Measurements from ENCODE around the gene FLCN.

DNA sequence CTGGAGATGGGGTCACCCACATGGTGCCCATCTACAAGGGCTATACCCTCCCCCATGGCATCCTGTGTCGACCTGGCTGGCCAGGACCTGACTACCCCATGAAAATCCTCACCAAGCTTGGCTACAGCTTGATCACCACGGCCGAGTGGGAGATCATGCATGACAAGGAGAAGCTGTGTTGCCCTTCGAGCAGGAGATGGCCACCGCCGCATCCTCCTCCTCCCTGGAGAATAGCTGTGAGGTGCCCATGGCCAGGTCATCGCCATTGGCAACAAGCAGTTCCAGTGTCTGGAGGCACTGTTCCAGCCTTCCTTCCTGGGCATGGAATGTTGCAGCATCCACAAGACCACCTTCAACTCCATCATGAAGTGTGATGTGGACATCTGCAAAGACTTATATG lies 5.3 kb upstream of the FLCN start:
- TF ChIP-seq, protein P1, sequence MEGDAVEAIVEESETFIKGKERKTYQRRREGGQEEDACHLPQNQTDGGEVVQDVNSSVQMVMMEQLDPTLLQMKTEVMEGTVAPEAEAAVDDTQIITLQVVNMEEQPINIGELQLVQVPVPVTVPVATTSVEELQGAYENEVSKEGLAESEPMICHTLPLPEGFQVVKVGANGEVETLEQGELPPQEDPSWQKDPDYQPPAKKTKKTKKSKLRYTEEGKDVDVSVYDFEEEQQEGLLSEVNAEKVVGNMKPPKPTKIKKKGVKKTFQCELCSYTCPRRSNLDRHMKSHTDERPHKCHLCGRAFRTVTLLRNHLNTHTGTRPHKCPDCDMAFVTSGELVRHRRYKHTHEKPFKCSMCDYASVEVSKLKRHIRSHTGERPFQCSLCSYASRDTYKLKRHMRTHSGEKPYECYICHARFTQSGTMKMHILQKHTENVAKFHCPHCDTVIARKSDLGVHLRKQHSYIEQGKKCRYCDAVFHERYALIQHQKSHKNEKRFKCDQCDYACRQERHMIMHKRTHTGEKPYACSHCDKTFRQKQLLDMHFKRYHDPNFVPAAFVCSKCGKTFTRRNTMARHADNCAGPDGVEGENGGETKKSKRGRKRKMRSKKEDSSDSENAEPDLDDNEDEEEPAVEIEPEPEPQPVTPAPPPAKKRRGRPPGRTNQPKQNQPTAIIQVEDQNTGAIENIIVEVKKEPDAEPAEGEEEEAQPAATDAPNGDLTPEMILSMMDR (IDR thresholded peaks at IDR 0.05; ENCODE audit: low read depth, low read length): no peak
- TF ChIP-seq, protein P2, sequence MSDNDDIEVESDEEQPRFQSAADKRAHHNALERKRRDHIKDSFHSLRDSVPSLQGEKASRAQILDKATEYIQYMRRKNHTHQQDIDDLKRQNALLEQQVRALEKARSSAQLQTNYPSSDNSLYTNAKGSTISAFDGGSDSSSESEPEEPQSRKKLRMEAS (IDR thresholded peaks at IDR 0.05; ENCODE audit: low read depth, low read length): no peak

Measured in NB4 (cell line).